ENCODE data around the gene PDXDC1. TPM values are rescaled to one million over a fixed set of nuclear protein-coding genes. Genes with fewer than 3 reads are reported as not detected.
"Not testable (repeated sequence)": the region's sequence is repeated elsewhere in the genome, so short reads cannot be mapped to it uniquely, and the experiment has no call there.

Gene PDXDC1
- total RNA-seq, 1 experiment from 2014 or later: 75.9 TPM

- H3K27me3 ChIP-seq (replicated peaks); DNase-seq (ENCODE audit: low read depth in 1 of 2, low spot score in 2 of 2); H3K27ac ChIP-seq; H3K9me3 ChIP-seq (replicated peaks); H3K4me3 ChIP-seq: not testable (repeated sequence)
- Histone ChIP-seq H3K36me3 (peaks cover 25% of the 10 kb centered on the region), H3K4me1 (replicated peaks) (peaks cover 14% of the 10 kb centered on the region)
Observed at GRCh38 chr16:15016354-15016753, 41.5 kb downstream of the PDXDC1 start.

- not testable (repeated sequence) for H3K9me3 ChIP-seq (replicated peaks); H3K4me3 ChIP-seq; H3K27ac ChIP-seq; H3K27me3 ChIP-seq (replicated peaks)
- Histone ChIP-seq H3K4me1 (replicated peaks) (peaks cover 14% of the 10 kb centered on the region), H3K36me3 (peaks cover 32% of the 10 kb centered on the region)
- peak; percentile 50 to 81 for DNase-seq (ENCODE audit: low read depth in 1 of 2, low spot score in 2 of 2)
Observed at GRCh38 chr16:15016951-15017580, 42.2 kb downstream of the PDXDC1 start.

GRCh38 chr16:15021429-15021828 is 46.6 kb downstream of the PDXDC1 start:
- peak in 1 of 2 experiments; percentile 32 for DNase-seq (ENCODE audit: low read depth in 1 of 2, low spot score in 2 of 2)
- H3K9me3 ChIP-seq (replicated peaks); H3K27ac ChIP-seq; H3K4me3 ChIP-seq; H3K27me3 ChIP-seq (replicated peaks): not testable (repeated sequence)
- H3K36me3 ChIP-seq: peaks cover 41% of the 10 kb centered on the region
- H3K4me1 ChIP-seq (replicated peaks): peaks cover 24% of the 10 kb centered on the region

GRCh38 chr16:15022194-15022593 is 47.4 kb downstream of the PDXDC1 start:
- H3K9me3 ChIP-seq (replicated peaks); H3K27ac ChIP-seq; H3K4me3 ChIP-seq; H3K27me3 ChIP-seq (replicated peaks): not testable (repeated sequence)
- peak; percentile 19 to 66 for DNase-seq (ENCODE audit: low read depth in 1 of 2, low spot score in 2 of 2)
- Histone ChIP-seq H3K4me1 (replicated peaks) (peaks cover 16% of the 10 kb centered on the region), H3K36me3 (peaks cover 39% of the 10 kb centered on the region)

GRCh38 chr16:15023381-15024077 is 48.7 kb downstream of the PDXDC1 start:
- DNase-seq (ENCODE audit: low read depth in 1 of 2, low spot score in 2 of 2); H3K27ac ChIP-seq: not testable (repeated sequence)

GRCh38 chr16:15024858-15025199 is 50.0 kb downstream of the PDXDC1 start:
- DNase-seq (ENCODE audit: low read depth in 1 of 2, low spot score in 2 of 2); H3K4me3 ChIP-seq; H3K9me3 ChIP-seq (replicated peaks); H3K27me3 ChIP-seq (replicated peaks): not testable (repeated sequence)
- peak overlapping the region; percentile 63 for H3K27ac ChIP-seq
- H3K4me1 ChIP-seq (replicated peaks): peaks cover 14% of the 10 kb centered on the region
- peaks cover 41% of the 10 kb centered on the region for H3K36me3 ChIP-seq

More at GRCh38 chr16:15023381-15024077, 48.7 kb downstream of the PDXDC1 start:
- not testable (repeated sequence) for H3K27me3 ChIP-seq (replicated peaks); H3K9me3 ChIP-seq (replicated peaks); H3K4me3 ChIP-seq
- H3K4me1 ChIP-seq (replicated peaks): peaks cover 14% of the 10 kb centered on the region
- H3K36me3 ChIP-seq: peaks cover 42% of the 10 kb centered on the region

GRCh38 chr16:15025234-15025951 is 50.6 kb downstream of the PDXDC1 start:
- not testable (repeated sequence) for H3K27me3 ChIP-seq (replicated peaks); H3K9me3 ChIP-seq (replicated peaks); H3K4me3 ChIP-seq
- Histone ChIP-seq H3K36me3 (peaks cover 41% of the 10 kb centered on the region), H3K4me1 (replicated peaks) (peaks cover 14% of the 10 kb centered on the region), H3K27ac (peak overlapping the region; percentile 63)
- DNase-seq (ENCODE audit: low read depth in 1 of 2, low spot score in 2 of 2): peak; percentile 84 to 87

GRCh38 chr16:15027051-15027450 is 52.2 kb downstream of the PDXDC1 start:
- H3K4me3 ChIP-seq; H3K9me3 ChIP-seq (replicated peaks); DNase-seq (ENCODE audit: low read depth in 1 of 2, low spot score in 2 of 2); H3K27me3 ChIP-seq (replicated peaks); H3K27ac ChIP-seq: not testable (repeated sequence)
- Histone ChIP-seq H3K36me3 (peaks cover 45% of the 10 kb centered on the region), H3K4me1 (replicated peaks) (peaks cover 14% of the 10 kb centered on the region)

GRCh38 chr16:15027503-15028344 is 52.9 kb downstream of the PDXDC1 start:
- not testable (repeated sequence) for H3K27ac ChIP-seq; H3K27me3 ChIP-seq (replicated peaks); H3K9me3 ChIP-seq (replicated peaks); H3K4me3 ChIP-seq; DNase-seq (ENCODE audit: low read depth in 1 of 2, low spot score in 2 of 2)
- Histone ChIP-seq H3K36me3 (peaks cover 49% of the 10 kb centered on the region), H3K4me1 (replicated peaks) (peaks cover 14% of the 10 kb centered on the region)

GRCh38 chr16:15028345-15028715 is 53.5 kb downstream of the PDXDC1 start:
- H3K36me3 ChIP-seq: peaks cover 49% of the 10 kb centered on the region
- H3K27ac ChIP-seq; H3K9me3 ChIP-seq (replicated peaks); H3K27me3 ChIP-seq (replicated peaks); DNase-seq (ENCODE audit: low read depth in 1 of 2, low spot score in 2 of 2); H3K4me3 ChIP-seq: not testable (repeated sequence)
- H3K4me1 ChIP-seq (replicated peaks): peaks cover 14% of the 10 kb centered on the region

- Histone ChIP-seq H3K4me1 (replicated peaks) (peaks cover 14% of the 10 kb centered on the region), H3K36me3 (peaks cover 54% of the 10 kb centered on the region)
- H3K27me3 ChIP-seq (replicated peaks); H3K27ac ChIP-seq; H3K4me3 ChIP-seq; H3K9me3 ChIP-seq (replicated peaks); DNase-seq (ENCODE audit: low read depth in 1 of 2, low spot score in 2 of 2): not testable (repeated sequence)
Observed at GRCh38 chr16:15028801-15029698, 54.2 kb downstream of the PDXDC1 start.

GRCh38 chr16:15029749-15030148 is 54.9 kb downstream of the PDXDC1 start:
- H3K9me3 ChIP-seq (replicated peaks); DNase-seq (ENCODE audit: low read depth in 1 of 2, low spot score in 2 of 2): not testable (repeated sequence)
- H3K36me3 ChIP-seq: peaks cover 57% of the 10 kb centered on the region

GRCh38 chr16:15031179-15031578 is 56.4 kb downstream of the PDXDC1 start:
- Histone ChIP-seq H3K4me1 (replicated peaks) (no peaks in the 10 kb centered on the region), H3K4me3 (no peak overlapping the region), H3K9me3 (replicated peaks) (no peaks in the 10 kb centered on the region), H3K27ac (no peak overlapping the region), H3K27me3 (replicated peaks) (no peaks in the 10 kb centered on the region), H3K36me3 (peaks cover 66% of the 10 kb centered on the region)
- no peak for DNase-seq (ENCODE audit: low read depth in 1 of 2, low spot score in 2 of 2)

More at GRCh38 chr16:15029749-15030148, 54.9 kb downstream of the PDXDC1 start:
- not testable (repeated sequence) for H3K4me1 ChIP-seq (replicated peaks); H3K27me3 ChIP-seq (replicated peaks); H3K4me3 ChIP-seq; H3K27ac ChIP-seq
